Stimulated activated CD8-positive, alpha-beta memory T cell treated with anti-CD3 and anti-CD28 coated beads, Interleukin-7, amount 100 ng/mL, for 48 hours (primary cell): Measurements from ENCODE around the gene CRTAC1.
"Not testable (repeated sequence)": the region's sequence is repeated elsewhere in the genome, so short reads cannot be mapped to it uniquely, and the experiment has no call there.

Source experiments
- DNase-seq, 2 donors: peaks; one replicate each; pipeline ENCODE4 v3.0.0-alpha.2; 2020; ENCODE audit warnings: low read depth in 1 of 2; ENCODE audit errors: extremely low read depth in 1 of 2

CRTAC1 gene

DNA sequence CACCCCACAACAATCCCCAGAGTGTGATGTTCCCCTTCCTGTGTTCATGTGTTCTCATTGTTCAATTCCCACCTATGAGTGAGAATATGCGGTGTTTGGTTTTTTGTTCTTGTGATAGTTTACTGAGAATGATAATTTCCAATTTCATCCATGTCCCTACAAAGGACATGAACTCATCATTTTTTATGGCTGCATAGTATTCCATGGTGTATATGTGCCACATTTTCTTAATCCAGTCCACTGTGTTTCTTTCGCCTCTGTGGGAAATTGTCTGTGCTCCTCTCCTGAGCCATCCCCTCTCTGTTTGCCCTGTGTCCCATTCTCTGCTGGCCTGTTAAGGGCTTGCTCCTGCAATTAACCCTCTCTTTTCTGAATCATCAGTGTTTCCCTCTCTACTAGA is 186.4 kb downstream of the CRTAC1 start:
- not testable (repeated sequence) for DNase-seq

DNA sequence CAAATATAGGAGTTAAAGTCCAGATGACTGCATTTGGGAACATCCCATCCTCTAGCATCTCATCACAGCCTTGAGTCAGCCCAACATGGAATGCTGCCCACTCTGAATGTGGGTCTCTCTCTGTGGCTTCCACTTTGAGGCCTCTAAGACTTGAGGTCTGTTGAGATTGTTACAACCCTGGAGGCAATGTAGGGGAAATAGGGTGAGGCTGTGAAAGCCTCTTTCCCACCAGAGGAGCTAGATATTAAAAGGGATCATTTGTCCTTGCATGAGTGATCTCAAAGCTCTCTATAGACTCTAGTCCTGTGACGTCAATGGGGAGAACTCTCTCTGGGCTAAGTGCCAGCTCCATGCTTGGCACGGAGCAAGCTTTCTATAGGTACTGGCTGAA is 187.1 kb downstream of the CRTAC1 start:
- DNase-seq: no peak

DNA sequence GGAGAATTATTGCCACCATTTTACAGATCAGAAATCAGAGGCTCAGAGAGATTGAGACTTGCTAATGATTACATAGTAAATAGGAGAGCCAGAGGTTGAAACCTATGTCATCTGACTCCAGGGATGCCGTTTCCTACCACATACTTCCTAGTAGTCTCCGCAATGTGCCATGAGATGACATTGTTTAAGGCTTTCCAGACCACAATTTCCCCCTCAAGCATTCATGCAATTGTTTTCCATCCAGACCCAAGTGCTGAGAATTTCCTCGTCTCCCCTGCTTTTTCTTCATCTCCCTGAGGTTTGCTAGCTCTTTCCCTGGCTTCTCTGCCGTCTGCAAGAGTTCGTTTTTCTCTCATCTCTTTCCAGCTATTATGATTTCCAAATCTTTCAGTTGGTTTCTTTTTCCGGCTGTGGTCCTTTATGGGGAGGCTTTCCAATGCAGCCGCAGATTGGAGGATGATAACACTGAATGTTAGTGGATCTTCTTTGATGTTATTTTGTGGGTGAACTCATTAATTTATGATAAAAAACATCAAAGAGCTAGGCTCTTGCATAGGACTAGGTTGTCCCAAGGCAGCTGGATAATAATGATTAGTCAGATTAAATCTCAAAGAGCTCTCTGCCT is 187.7 kb downstream of the CRTAC1 start:
- no peak for DNase-seq

DNA sequence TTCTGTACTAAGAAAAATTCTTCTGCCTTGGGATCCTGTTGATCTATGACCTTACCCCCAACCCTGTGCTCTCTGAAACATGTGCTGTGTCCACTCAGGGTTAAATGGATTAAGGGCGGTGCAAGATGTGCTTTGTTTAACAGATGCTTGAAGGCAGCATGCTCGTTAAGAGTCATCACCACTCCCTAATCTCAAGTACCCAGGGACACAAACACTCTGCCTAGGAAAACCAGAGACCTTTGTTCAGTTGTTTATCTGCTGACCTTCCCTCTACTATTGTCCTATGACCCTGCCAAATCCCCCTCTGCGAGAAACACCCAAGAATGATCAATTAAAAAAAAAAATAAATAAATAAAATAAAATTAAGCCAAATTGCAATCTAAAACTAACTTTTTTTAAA is 188.3 kb downstream of the CRTAC1 start:
- not testable (repeated sequence) for DNase-seq

DNA sequence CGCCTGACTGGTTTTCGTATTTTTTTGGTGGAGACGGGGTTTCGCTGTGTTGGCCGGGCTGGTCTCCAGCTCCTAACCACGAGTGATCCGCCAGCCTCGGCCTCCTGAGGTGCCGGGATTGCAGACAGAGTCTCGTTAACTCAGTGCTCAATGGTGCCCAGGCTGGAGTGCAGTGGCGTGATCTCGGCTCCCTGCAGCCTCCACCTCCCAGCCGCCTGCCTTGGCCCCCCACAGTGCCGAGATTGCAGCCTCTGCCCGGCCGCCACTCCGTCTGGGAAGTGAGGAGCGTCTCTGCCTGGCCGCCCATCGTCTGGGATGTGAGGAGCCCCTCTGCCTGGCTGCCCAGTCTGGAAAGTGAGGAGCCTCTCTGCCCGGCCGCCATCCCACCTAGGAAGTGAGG is 189.3 kb downstream of the CRTAC1 start:
- DNase-seq: not testable (repeated sequence)

DNA sequence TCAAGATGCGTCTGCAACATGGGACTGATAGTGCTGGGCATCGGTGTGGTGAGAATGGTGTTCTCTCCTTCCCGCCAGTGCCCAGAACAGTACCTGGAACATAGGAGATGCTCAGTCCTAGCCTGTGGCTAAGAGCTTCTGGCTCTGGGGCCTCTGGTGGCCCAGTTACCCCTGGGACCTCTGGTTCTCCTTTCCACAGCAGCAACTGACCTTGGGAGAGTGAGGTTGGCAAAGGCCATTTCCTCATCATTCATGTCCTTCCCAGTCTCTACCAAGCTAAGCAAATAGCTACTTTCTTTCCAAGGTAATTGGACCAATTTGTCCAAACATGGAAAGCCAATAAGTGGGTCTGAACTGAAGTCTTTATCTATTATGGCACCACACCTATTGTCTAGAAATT is 192.3 kb downstream of the CRTAC1 start:
- DNase-seq: no peak

DNA sequence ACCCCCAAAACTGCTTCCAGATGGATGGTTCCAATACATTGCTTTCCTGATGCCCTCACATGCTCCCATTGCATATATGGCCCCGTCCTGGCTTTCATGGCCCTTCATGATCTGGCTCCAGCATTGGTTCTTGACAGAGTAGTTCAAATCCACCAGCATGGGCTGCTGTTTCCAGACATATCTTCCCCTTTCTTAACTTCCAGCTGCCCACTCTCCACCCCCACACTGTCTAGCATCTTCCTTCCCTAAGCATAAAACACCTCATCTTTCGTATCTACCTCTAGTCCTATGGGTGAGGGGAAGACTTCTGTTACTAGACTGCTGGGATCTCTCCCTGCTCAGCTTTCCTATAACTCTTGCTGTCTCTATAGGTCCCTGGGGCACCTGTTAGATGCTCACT is 194.0 kb downstream of the CRTAC1 start:
- no peak for DNase-seq

DNA sequence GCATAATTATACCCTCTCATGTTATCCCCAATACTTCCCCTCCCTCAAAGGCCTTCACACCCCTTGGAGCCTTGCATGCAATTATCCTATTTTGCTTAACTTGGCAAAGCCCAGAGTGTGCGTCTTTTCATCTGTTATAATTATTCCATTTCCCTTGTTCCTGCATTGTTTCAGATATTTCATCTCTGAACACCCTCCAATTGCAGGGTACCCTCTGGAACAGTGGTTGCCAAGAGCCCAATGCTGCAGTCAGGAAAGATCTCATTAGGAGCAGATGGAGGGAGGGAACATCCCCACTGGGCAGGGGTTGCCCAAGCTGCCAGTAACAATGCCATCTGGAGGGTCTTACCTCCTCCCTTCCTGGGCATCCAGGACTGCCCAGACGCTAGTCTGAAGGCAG is 199.2 kb downstream of the CRTAC1 start:
- DNase-seq: no peak

DNA sequence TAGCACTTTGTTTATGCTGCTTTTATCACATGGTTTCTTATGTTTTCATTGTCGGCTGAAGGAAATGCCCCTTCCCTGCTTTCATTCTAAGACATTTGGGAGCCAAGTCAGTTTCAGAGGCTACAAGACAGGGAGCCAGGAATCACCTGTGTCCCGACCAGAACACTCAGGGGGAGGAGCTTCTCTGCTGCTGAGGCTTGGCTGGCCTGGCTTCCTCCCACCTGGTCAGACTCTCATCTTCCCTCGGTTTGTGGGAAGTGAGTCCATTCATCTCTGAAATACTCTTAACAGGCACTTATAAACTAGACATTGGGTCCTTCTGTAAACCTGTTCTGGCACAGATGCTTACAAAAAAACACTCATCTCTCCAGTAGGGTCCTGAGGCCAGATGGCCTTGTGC is 200.4 kb downstream of the CRTAC1 start:
- no peak for DNase-seq

DNA sequence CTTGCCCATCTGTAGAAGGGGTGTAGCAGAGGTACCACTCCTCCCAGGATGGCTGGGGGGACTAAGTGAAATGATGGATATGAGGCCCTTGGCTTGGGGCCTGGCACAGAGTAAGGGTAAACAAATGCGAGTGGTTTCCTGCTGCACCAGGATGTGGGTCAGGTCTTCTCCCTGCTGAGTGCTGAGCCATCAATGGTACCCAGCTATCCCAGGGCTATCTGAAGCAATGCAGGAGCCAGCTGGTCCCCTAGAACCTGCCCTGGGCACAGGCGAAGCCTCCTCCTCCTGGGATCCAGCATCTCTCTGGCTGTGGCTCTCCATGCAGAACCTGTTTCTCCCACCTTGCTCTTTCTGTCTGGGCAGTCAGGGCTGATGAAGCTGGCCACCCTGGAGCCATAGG is 201.7 kb downstream of the CRTAC1 start:
- DNase-seq: no peak

DNA sequence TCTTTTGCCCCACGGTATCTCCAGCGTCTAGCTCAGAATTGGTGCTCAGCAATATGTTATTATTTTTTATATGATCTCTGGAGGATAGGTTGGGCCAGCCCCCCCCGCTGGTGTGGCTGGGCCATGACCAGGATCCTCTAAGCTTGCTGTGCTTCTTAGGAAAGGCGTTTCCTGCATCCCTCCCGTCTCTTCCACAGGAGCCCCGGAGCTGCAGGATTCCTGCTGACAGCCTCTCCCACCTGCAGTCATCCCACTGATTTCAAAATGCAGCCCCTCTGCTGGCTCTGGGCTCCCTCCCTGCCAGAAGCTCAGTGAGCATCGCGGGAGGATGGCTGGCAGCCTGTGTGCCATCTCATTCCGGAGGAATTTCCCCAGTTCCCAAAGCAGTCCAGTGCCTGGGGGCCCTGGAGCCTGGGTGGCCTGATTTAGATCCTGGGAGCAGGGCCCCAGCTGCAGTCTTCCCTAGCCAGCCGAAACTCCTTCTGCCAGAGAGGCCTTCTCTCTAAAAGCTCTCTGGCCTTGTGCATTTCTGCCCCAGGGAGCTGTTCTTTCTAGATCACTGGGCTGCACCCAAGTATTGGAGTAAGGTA is 202.6 kb downstream of the CRTAC1 start:
- no peak for DNase-seq

DNA sequence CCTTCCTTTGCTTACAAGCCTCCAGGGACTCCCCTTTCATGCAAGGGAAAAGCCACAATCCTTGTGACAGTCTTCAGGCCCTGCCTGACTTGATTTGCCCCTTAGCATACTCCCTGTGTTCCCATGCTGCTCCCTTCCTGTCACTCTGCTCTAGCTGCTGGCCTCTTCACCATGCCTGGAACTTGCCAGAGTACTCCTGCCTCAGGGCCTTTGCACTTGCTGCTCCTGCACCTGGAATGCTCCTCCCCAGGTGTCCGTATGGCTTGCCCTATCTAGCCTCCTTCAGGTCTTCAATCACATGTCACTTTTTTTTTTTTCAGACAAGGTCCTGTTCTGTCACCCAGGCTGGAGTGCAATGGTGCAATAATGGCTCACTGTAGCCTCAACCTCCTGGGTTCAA is 203.5 kb downstream of the CRTAC1 start:
- no peak for DNase-seq

DNA sequence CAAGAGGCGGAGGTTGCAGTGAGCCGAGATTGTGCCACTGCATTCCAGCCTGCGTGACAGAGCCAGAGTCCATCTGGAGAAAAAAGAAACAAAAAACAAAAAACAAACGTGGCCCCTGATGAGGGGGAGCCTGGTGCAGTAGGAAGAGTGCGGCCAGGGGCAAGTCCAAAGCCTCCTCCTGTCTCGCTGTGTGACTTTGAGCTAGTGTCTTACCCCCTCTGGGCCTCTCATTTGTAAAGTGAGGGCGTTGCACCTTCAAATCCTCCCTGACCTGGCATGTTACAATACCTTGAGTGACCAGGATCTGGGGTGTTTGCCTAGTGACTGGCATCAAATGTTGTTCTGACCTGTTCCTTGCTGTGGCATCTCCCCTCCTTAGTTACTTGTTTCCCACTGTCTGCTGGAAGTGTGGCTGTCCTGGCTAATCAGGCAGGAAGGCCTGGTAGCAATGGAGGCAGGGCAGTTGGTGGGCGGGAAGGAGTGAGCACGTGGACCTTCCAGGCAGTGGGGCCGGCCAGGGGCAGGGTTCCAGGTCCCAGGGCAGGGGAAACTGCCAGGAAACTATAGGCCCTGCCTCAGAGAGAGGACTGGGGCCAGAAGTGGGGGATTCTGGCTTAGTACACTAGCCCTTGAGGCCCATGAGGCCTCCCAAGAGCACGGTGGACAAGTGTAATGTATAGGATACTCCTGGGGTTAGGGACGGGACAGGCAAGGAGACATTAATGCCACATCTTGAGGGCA is 205.2 kb downstream of the CRTAC1 start:
- no peak for DNase-seq

DNA sequence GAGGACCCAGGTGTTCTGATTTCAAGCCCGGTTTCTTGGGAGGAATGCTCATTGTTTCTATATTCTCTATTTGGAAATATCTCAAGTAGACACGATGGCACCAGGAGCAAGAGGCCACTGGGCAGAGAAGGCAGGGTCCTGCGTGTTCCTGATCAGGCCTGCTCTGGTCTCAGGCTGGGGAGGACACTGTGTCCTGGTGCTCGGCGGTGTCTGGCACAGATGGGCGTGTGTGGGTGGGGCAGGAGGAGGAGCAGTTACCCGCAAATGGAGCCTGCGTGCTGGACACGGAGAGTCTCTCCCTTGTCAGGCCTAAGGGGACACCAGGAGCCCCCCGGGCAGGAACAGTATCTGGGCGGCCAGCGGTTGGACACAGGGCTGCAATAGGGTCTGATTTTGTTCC is 206.7 kb downstream of the CRTAC1 start:
- DNase-seq: no peak

DNA sequence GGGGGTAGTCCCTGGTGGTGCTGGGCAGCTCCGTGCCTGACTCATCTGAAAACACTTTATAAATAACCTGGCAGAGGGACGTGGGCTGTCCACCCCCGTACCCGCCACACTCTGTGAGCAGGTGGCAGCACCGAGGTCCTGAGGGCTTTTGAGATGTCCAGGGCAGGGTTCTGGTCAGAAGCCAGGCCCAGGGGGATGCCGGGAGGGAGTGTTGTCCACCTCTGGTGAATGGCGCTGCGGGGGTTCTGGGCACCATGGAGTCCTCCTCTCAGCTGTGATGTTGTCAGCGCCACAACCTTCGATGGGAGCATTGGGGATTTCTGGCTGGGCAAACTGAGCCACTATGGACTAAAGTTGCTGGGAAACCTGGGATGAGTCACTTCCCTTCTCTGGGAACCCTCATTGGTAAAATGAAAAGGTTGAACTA is 208.1 kb downstream of the CRTAC1 start:
- DNase-seq: no peak

DNA sequence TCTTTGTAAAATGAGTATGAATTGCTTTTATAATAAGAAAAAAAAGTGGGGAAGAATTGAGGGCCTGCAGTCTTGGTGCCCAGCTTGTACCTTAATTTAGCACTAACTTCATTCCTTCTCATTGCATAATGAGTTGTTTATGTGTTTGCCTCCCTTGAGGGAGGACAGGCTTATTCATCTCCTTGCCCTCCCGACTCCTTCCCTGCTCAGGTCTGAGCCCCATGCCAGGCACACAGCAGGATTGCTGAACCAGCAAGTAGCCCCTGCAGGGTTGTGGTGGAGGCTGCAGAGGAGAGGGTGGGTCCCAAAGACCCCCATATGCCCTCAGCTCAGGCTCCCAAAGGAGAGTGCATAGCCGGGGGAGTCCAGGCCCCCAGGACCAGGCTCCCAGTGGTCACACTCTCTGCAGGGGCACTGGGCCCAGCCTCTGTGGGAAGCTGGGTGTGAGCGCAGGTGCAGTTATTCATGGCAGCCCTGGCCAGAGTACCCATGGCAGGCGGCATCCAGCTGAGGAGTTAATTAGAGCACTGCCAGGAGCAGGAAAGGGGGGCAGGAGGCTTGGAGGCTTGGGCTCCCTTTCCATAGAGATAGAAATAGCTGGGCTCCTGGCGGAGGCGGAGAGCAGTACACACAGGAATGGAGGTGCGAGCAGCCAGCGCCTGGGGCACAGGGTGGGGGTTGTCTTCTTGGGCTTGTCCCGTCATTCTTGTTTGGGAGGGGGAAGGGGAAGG is 208.9 kb downstream of the CRTAC1 start:
- no peak for DNase-seq

DNA sequence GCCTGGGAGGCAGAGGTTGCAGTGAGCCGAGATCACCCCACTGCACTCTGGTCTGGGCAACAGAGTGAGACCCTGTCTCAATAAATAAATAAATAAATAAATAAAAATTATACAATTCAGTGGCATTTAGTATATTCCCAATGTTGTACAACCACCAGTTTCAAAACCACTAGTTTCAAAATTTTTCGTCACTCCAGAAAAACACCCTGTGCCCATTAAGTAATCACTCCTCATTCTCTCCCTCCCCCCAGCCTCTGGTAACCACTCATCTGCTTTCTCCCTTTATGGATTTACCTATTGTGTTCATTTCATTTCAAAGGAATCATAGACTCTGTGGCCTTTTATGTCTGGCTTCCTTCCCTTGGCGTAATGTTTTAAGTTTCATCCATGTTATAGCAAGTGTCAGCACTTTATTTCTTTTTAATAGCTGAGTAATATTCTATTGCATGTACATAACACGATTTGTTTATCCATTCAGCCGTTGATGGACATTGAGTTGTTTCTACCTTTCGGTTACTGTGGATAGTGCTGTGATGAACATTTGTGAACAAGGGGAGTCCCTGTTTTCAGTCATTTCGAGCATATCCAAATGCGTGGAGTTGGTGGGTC is 210.2 kb downstream of the CRTAC1 start:
- no peak for DNase-seq

DNA sequence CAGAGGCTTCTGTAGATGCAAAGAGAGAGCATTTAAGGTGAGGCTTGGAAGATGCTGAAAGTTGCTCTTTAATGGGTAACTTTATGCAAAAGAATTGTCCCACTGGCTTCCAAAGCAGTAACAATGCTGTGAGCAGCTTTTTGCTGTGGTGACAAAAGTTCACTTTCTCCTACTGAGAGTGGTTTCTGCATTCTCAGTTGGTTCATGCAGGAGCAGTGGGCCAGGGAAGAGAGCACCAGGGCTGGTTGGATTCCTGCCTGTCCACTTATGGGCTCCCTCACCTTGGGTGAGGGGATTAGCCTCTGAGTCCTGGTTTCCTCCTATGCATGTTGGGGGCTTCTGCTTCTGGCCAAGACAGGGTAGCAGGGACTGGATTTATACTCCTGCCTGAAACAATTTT is 211.8 kb downstream of the CRTAC1 start:
- DNase-seq: no peak

DNA sequence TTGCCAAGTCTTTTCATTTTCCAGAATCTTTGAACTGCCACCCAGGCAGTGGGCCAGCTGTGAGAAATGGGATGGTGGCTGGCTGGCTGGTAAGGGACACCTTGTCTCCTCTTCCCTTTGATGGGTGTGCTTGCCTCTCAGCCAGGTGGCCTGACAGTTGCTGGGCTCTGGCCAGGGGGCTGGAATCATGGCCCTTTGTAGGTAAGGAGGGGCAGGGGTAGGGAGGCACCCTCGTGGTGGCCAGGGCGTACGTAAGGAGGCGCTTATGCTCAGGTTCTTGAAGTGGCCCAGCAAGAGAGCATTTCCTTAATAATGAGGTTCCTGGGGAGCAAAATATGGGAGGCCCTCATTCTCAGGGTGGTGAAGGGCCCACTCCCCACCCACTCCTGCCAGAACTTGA is 213.8 kb downstream of the CRTAC1 start:
- no peak for DNase-seq
